HEK293 (cell line): ENCODE measurements around the gene KIF21A.

Experiments used
- BCL11A ChIP-seq: fragments of 450-650 bp; formaldehyde crosslinking; IDR thresholded peaks from 2 replicates; pipeline ENCODE4 v1.5.1; 2016; ENCODE audit warnings: low read depth, missing biosample characterization, missing genetic modification characterization
- CTCF ChIP-seq: fragments of 450-650 bp; formaldehyde crosslinking; IDR thresholded peaks from 2 replicates; pipeline ENCODE4 v1.5.1; 2016; ENCODE audit warnings: missing biosample characterization, missing genetic modification characterization
- KLF1 ChIP-seq: fragments of 450-650 bp; formaldehyde crosslinking; IDR thresholded peaks from 2 replicates; pipeline ENCODE4 v1.5.1; 2016; ENCODE audit warnings: missing biosample characterization, missing genetic modification characterization
- PBX3 ChIP-seq: sonication (generic); formaldehyde crosslinking; IDR thresholded peaks from 2 replicates; pipeline ENCODE4 v1.8.1; 2022; ENCODE audit warnings: mild to moderate bottlenecking, moderate library complexity, missing genetic modification reagents
- YY1 ChIP-seq: fragments of 450-650 bp; formaldehyde crosslinking; IDR thresholded peaks from 2 replicates; pipeline ENCODE4 v1.5.1; 2018; ENCODE audit warnings: missing biosample characterization, missing genetic modification characterization
- ZBTB11 ChIP-seq: fragments of 450-650 bp; formaldehyde crosslinking; conservative IDR thresholded peaks from 2 replicates; pipeline ENCODE4 v1.5.1; 2016; ENCODE audit warnings: low read depth, missing biosample characterization, missing genetic modification characterization
- ZBTB49 ChIP-seq: fragments of 450-650 bp; formaldehyde crosslinking; IDR thresholded peaks from 2 replicates; pipeline ENCODE4 v1.5.1; 2016; ENCODE audit warnings: missing biosample characterization, missing genetic modification characterization, low read depth
- ZFP37 ChIP-seq: fragments of 450-650 bp; formaldehyde crosslinking; IDR thresholded peaks from 2 replicates; pipeline ENCODE4 v1.5.1; 2016; ENCODE audit warnings: missing biosample characterization, missing genetic modification characterization
- ZNF175 ChIP-seq: fragments of 450-650 bp; formaldehyde crosslinking; IDR thresholded peaks from 2 replicates; pipeline ENCODE4 v1.5.1; 2016; ENCODE audit warnings: missing biosample characterization, missing genetic modification characterization
- ZNF24 ChIP-seq: fragments of 450-650 bp; formaldehyde crosslinking; IDR thresholded peaks from 2 replicates; pipeline ENCODE4 v1.5.1; 2016; ENCODE audit warnings: missing biosample characterization, missing genetic modification characterization
- ZNF692 ChIP-seq: fragments of 450-650 bp; formaldehyde crosslinking; IDR thresholded peaks from 2 replicates; pipeline ENCODE4 v1.5.1; 2016; ENCODE audit warnings: missing biosample characterization, missing genetic modification characterization
- ZNF777 ChIP-seq: fragments of 450-650 bp; formaldehyde crosslinking; IDR thresholded peaks from 2 replicates; pipeline ENCODE4 v1.5.1; 2017; ENCODE audit warnings: missing biosample characterization, missing genetic modification characterization, borderline replicate concordance
- ZNF785 ChIP-seq: fragments of 450-650 bp; formaldehyde crosslinking; IDR thresholded peaks from 2 replicates; pipeline ENCODE4 v1.5.1; 2016; ENCODE audit warnings: missing biosample characterization, missing genetic modification characterization
- ZXDB ChIP-seq: fragments of 450-650 bp; formaldehyde crosslinking; IDR thresholded peaks from 2 replicates; pipeline ENCODE4 v1.5.1; 2016; ENCODE audit warnings: missing biosample characterization, missing genetic modification characterization

GRCh38 chr12:39420043-39420442 lies 22.9 kb downstream of the KIF21A start:
- TF ChIP-seq ZBTB49 (tag by site-specific recombination) (no peak), ZNF692 (tag by site-specific recombination) (no peak), YY1 (tag by site-specific recombination) (no peak), CTCF (tag by site-specific recombination) (no peak), PBX3 (CRISPR knock-in tag) (no peak), ZFP37 (tag by site-specific recombination) (no peak), ZXDB (tag by site-specific recombination) (no peak), ZNF785 (no peak), ZBTB11 (tag by site-specific recombination) (no peak), BCL11A (no peak), ZNF24 (tag by site-specific recombination) (no peak), ZNF777 (tag by site-specific recombination) (no peak), KLF1 (no peak), ZNF175 (no peak)
